ENCODE data around the gene FEV.

FEV gene

DNA sequence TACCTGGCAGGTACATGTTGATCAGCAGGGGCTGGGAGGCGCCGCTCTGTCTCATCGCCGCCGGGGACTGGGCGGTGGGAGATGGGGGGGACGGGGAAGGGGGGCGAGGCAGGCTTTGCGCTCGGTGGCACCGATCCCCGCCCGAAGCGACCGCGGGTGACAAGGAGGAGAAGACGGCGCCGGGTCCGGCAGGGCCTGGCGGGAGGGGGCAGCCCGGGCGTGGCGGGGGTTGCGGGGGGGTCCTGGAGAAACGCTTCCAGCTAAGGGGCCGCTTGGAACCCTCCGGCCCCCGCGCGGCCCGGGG, at the start of gene FEV:
TSS of gene FEV (minus strand) at position 164 of the 304 bp plus-strand sequence. CDS start at position 55, 109 bp downstream.
- DNase-seq (ENCODE audit: low read depth in 1 of 2, low spot score in 1 of 2): no peak

DNA sequence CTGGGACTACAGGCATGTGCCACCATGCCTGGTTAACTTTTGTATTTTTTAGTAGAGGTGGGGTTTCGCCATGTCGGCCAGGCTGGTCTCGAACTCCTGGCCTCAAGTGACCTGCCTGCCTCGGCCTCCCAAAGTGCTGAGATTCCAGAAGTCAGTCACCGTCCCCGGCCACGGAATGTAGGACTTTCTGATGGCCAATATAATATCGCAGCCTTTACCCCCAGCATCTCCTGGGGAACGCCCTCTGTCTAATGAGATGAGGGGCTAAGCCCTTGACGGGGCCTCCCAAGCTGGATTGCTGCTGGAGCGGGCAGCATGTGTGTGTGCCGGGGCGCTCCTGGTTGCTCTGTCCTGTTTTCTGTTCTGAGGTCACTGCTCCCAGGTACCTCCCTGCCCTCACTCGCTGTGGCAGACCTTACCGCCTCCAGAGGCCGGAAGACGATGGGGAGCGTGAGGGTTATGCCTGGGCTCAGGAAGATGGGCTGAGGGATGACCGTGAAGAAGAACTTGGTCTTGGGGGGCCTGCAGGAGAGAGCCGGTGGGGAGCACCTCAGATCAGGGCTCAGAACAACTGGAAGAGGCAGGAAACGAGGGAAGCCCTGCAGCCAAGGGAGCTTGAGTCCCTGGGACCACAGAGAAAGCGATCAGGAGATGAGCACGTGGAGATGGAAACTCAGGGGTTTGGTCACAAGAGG, 47.2 kb upstream of the FEV start:
- no peak for DNase-seq (ENCODE audit: low read depth in 1 of 2, low spot score in 1 of 2)

DNA sequence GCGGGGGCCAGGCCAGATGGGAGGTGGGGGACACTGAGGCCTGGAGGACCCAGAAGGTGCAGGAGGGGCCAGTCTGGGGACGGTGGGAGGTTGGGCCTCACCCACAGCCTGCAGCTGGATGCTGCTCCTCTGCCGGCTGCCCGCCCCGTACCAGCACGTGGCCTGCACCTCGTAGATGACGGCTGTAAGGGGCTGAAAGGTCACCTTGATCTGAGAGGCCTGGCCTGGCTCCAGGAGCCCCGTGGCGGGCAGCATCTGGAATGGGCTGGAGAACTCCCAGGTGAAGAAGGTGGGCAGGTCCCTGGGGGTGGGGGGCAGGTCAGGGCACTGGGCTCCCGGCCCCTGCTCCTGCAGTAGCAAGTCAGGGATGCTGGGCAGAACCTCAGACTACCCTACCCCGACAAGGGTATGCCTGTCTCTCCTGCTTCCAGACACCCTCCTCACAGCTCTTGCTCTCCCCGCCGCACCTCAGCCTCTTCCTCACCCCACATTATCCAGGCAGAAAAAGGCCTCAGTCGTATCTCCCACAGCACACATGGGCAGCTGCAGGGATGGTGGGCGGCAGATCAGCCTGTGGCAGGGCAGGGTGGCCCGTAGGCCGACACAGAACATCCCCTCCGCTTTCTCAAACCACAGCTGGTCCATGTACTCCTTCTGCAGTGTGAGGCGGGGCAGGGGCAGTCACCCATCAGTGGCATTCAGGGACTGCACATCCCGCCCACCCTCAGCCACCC, 46.2 kb upstream of the FEV start:
- no peak for DNase-seq (ENCODE audit: low read depth in 1 of 2, low spot score in 1 of 2)

DNA sequence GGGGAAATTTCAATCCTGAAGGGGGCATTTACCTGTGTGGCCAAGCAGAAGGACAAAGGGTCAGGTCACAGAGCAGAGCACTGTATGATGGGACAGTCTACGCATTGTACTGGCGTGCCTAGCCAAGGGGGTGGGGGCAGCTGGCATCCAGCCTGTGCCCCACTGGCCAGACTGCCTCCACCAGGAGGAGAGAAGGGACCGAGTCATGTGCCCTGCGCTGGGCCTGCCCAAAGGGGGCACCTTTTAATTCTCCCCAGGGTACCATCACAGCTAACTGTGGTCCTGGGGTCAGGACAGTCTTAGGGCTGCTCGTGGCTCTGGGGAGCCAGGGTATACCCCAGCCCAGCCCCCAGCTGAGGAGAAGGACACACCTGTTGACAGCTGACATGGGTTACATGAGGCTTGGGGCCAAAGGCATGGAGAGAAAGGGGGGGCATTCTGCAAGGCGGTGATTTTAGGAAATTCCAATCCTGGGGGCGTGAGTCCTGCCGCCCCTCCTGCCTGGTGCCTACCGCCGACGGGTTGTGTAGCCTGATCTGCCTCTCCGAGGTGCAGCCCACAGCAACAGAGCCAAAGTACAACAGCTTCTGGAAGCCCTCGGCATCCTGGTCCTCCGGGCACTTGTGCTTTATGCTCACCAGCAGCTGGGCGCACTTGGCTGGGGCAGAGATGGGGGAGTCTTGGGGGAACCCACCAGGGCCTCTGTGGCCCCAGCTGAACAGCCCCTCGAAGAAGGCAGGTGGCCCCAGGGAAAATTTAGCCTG, 45.4 kb upstream of the FEV start:
- no peak for DNase-seq (ENCODE audit: low read depth in 1 of 2, low spot score in 1 of 2)

DNA sequence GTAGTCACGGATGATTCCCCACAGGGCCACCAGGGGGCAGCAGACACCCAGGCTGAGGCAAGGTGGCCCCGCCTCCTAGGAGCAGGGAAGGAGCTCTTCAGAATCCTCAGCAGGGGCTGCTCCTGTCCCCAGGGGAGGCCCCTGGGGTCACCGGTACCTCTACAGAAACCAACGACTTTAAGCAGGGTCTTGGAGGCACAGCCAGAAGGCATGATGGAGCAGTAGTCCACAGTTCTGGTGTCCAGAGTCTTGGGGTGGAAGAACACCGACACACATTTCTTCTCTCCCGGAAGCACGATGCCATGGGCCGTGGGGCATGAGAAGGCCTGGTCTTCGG, 44.8 kb upstream of the FEV start:
- DNase-seq (ENCODE audit: low read depth in 1 of 2, low spot score in 1 of 2): peak; percentile 52 to 70

DNA sequence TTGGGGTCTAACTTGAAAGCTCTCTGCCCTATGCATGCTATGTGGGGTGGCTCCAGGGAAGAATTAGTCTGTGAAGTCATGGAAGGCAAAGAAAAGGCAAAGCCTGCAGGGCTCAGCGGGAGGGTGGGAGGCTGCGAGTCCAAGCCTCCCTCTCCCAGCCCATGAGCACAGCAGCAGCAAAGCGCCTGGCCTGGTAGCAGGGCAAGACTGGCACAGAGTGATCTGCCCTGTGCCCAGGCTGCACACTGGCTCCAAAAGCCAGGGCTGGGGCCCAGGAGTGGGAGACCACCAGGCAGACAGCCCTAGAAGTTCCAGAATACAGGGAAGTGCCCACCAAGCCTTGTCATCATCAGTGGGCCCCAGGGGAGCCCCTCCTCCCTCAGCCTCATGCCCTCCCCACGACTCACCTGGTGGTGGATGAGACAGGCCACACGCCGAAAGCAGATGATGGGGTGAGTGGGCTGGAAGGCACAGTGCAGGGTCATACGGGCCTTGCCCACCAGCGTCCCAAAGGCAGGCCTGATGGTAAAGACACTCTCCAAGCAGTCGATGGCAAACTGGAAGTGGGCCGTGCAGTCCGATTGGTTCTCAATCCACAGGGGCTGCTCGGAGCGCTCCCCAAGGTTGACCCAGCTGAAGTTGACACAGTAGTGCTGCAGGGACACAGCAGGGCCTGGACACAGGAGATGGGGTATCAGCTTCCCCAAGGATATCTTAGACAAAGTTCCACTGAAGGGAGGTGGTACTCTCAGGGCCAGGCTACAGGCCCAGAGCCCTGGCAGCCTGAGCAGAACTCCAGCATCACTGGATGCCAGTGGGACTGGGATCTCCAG, 44.2 kb upstream of the FEV start:
- no peak for DNase-seq (ENCODE audit: low read depth in 1 of 2, low spot score in 1 of 2)

DNA sequence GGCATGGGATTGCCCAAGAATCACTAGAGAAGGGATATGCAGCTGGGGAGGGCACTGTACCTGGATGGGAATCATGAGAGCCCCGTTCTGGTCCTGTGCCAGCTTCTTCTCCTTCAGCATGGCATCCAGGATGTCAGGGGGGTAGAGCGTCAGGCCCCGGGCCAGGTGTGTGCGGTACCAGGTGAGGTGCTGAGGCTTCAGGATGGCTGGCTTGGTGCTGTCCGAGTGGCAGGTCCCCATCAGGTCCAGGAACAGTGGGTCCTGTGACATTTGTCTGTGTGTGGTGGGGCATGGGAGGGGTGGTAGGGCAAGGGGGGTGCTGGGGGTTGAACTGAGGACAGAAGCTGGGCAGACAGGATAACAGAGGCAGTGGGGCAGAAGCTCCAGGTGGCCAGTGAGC, 43.2 kb upstream of the FEV start:
- no peak for DNase-seq (ENCODE audit: low read depth in 1 of 2, low spot score in 1 of 2)

DNA sequence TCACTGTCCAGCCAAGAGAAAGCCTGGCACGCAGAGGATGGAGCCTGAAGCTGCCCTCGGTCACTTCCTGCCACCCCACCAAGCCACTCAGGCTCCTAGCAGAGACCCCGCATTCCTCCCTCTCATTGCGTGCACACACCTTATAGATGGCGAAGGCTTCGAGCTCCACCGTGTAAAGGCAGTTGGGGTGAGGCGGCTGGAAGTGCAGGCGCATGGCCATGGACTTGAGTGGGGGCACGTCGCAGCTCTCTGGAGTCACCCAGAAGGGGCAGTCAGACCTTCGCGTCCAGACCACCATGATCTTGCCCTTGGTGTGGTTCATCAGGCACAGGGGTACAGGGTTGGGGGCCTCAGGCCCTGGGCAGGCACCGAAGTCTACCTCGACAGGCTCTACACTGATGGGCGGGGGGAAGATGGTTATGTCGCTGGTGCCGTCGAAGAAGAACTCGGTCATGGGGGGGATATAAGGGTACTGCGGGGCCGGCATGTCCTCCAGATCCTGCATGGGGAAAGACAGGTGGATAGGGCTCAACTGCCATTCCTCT, 42.6 kb upstream of the FEV start:
- no peak for DNase-seq (ENCODE audit: low read depth in 1 of 2, low spot score in 1 of 2)

DNA sequence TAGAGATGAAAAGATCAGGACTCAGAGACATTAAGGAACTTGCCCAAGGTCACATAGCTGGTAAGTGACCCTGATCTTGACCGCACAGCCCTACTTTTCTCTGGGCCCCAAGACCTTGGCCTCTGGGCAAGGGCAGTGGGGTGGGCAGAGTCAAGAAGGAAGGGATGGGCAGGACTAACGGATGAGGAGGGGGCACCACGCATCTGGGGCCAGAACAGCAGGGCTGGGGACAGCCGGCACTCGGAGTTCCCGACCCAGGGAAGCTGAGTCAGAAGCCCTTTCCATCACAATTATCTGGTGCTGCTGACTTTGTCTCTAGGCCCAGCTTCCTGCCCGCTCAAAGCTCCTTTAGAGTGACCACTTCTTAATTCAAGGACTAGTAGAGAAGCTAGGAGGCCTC, 42.0 kb upstream of the FEV start:
- no peak for DNase-seq (ENCODE audit: low read depth in 1 of 2, low spot score in 1 of 2)

DNA sequence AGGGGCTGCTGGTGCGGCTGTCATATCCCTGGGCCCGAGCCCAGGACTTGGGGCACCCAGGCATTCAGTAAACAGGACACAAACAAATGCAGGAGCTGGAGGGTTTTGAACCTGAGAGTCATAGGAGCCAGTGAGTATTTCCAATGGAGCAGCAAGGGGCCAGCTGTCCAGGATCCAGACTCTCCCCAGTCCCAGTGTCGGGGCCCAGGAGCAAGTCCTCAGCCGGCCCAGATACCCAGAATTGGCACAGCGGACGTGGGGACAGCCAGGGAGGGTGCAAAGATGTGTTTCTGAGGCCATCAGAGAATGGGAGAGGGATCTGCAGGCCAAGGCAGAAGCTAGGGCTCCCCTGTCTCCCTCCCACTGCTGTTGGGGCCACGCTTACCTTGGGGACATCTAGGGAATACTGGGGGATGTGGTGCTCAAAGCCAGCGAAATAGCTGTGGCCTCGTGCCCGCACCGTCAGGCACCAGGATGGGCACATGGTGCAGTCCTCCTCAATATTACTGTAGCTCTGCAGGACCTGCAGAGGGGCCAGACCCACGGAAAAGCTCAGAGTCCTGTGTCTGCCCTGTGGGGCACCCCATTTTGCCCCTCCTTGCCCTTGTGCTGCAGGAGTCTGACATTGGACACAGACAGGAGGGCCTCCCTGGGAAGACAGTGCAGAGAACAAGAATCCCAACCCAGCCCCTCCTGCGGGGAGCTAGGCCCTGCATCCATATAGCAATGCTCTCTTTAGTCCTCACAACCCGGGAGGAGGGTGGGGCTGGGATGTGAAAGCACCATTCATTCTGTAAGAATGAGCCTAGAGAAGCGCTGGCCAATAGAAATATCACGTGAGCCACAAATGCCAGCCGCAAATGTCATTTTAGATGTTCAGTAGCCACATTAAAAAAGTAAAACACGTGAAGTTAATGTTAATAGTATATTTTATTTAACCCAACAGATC, 40.9 kb upstream of the FEV start:
- no peak for DNase-seq (ENCODE audit: low read depth in 1 of 2, low spot score in 1 of 2)

DNA sequence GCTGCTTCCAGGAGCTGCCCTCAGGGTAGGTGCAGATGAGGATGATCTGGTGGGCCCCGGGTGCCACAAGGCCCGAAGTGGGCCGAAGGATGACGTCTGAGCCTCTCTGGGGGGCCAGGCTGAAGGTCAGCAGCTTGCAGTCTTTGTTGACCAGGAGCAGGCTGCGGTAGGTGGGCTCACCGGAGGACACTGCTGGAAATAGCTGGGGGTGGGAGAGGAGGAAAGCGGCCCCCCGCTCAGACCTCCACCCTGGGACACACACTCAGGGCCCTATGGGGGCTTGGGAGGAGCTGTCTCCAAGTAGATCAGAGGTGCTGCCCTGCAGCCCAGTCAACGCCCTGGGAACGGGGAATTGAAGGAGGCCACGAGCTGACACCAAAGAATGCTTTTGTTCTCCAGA, 39.1 kb upstream of the FEV start:
- DNase-seq (ENCODE audit: low read depth in 1 of 2, low spot score in 1 of 2): no peak

DNA sequence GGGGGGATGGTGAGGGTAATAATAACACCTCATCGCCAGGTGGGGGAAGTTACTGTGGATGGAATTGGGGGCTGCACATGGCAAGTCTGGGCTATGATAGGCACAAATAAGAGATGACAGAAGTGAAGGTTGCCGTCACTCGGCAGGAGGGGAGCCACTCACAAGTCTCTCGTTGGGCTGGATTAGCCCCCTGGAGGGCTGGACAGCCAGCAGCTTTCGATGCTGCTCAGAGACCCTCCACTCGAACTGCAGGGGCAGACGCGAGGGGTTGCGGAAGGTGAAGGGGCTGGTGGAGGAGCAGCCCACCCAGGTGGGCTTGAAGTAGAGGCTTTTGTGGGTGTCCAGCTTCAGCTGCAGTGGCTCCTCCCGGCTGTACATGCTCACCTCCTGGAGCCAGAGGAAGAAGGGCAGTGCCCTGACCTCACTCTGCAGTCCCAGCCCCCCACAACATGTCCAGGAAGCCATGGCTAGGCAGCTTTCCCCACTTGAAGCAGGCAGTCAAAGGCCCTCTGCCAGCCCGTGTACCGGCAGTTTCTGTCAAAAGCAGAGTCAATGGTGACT, 38.1 kb upstream of the FEV start:
- DNase-seq (ENCODE audit: low read depth in 1 of 2, low spot score in 1 of 2): no peak

DNA sequence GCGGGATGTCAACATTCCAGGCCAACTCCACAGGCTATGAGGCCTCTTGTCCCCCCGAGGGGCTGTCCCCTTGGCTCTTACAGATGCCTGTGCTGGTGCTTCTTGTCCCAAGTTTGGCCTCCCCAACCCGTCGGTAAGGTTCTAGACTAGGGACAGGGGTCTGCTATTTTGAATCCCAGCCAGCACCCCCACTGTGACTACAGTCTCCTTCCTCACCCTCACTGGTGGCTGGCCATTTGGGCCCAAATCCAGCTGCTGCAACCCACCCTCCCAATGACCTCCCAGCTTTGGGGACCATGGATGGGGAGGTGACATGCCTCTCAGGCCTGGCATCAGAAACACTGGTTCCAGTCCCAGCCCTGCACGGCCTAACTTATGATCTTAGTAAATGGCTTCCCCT, 37.6 kb upstream of the FEV start:
- no peak for DNase-seq (ENCODE audit: low read depth in 1 of 2, low spot score in 1 of 2)

DNA sequence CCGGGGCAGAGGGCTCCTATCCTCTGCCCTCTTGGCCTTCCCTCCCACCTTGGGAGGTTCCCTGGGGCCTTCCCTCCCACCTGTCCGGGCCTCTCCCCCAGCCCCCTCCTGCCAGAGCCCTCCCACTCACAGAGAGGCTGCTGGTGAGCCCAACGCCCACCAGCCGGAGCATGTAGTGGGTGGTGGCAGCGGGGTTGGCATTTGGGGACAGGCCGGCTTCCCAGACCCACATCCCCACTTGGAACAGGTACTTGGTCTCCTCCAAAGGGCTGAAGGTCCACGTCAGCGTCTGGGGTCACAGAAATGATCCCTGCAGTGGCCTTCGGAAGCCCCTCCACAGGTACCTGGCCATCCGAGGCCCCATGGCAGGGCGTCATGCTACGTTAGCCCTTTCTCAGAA, 37.1 kb upstream of the FEV start:
- no peak for DNase-seq (ENCODE audit: low read depth in 1 of 2, low spot score in 1 of 2)

DNA sequence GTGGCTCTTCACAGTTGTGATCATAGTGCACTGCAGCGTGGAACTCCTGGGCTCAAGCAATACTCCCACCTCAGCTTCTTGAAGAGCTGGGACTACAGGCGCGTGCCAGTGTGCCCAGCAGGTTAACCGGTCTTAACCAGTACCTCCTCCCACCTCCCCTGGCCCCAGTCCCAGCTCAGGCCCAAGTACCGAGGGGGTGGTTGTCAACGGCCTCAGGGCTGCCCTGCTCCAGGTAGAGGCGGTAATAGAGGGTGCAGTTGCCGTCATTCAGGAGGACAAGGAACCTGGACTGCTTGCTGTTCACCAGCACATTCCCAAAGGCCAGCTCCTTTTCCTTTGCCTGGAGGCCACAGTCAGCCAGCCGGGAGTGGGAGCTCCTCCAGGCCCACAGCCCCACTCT, 36.6 kb upstream of the FEV start:
- DNase-seq (ENCODE audit: low read depth in 1 of 2, low spot score in 1 of 2): no peak

DNA sequence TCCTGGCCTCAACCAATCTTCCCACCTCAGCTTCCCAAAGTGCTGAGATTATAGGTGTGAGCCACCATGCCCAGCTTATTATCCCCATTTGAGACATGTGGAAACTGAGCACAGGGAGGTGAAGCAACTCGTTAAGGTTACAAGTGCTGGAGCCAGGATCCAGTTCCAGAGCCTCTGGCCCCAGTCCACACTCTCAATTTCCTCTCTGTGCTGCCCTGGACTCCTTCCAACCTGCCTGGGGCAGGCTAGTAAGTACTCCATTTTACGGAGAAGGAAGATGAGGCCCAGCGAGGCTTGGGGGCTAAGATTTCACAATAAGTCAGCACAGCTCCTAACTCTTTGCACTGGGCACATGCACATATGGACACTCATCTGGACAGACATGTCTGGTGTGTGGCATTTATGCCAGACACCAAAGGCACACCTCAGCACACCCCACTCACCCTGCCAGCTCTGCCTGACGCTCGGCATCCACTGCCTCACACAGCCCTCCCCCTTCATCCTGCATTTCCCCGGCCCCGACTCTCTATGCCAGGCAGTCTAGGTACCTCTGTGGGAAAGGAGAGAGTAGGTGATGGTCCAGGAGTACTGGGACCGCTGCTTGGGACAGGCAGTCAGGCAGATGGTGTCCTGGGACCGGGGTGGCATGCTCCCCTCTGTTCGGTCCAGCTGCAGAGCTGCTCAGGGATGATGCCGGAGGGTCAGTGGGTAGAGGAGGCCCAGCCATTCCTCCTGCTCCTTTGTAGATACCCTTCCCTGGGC, 35.8 kb upstream of the FEV start:
- DNase-seq (ENCODE audit: low read depth in 1 of 2, low spot score in 1 of 2): no peak

DNA sequence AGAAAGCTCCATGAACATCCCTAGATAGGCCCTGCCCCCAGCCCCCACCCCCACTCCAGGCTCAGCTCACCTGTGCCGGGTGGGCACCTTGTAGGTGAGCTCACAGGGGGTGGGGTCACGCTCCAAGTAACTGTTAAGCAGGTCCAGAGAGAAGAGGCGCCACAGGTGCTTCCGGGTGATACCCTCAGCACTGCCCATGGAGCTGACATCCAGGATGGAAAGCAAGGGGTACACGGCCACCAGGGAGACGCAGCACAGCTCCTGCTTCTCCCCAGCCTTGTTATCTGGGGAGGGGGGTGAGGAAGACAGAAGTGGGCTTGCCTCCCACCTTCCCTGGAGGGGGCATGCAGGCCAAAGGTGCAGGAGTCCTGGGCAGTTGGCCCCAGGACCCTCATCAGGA, 34.5 kb upstream of the FEV start:
- no peak for DNase-seq (ENCODE audit: low read depth in 1 of 2, low spot score in 1 of 2)

DNA sequence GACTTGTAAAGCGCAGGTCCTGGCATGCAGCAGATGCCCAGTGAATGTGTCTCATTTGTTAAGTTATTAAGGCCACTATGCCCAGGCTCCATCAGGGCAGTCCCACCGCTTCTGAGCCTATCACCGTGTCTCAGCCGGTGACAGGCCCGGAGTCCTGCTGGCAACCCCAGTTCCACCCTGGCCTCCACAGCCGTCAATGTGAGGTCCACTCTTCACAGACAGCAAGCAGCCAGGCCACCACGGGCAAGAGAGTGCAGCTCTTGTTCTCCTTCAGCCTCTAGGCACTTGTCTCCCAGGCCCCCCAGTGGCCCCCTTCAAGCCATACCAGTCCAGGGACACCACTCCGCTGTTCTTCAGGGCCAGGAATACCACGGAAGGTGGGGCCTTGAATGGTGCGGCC, 33.7 kb upstream of the FEV start:
- no peak for DNase-seq (ENCODE audit: low read depth in 1 of 2, low spot score in 1 of 2)

DNA sequence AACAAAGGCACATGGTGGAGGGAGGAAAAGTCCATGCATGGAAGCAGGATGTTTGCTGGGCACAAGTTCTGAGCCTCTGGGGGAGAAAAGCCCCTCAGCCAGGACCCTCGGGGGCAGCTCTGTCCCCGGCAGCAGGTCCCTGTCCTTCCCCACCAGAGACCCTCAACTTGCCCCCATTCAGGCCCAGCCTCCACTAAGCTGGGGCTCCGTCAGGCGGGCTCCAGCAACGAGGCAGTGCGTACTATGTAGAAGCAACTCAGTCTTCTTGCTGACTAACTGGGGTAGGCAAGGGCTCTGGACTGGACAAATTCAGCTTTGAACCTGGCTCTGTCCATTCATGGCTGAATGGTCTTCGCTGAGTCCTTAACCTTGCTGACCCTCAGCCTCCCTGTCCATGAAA, 33.3 kb upstream of the FEV start:
- DNase-seq (ENCODE audit: low read depth in 1 of 2, low spot score in 1 of 2): no peak

Data from activated CD4-positive, alpha-beta T cell treated with anti-CD3 and anti-CD28 coated beads, Interleukin-2, amount 50 U/mL, for 24 hours (primary cell).